Measurements from ENCODE around the gene PTBP3.

DNA sequence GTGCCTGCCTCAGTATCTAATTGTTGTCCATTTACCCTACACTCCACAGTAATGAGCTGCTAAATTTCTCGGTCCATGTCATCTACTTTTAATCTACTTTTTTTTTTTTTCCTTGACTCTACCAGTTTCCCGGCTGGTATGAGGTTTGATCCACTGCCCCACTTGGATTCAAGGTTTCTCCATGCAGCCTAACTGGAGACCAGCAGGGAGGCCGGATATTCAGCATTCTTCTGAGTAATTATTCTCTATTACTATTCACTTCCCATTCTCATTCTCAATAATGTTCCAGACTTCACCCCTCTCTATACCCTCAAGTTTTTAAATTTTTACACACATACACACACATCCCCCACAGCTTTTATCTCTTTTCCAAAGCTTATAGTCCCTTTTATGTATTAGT lies 107.3 kb downstream of the PTBP3 start:
- TF ChIP-seq, protein P1, sequence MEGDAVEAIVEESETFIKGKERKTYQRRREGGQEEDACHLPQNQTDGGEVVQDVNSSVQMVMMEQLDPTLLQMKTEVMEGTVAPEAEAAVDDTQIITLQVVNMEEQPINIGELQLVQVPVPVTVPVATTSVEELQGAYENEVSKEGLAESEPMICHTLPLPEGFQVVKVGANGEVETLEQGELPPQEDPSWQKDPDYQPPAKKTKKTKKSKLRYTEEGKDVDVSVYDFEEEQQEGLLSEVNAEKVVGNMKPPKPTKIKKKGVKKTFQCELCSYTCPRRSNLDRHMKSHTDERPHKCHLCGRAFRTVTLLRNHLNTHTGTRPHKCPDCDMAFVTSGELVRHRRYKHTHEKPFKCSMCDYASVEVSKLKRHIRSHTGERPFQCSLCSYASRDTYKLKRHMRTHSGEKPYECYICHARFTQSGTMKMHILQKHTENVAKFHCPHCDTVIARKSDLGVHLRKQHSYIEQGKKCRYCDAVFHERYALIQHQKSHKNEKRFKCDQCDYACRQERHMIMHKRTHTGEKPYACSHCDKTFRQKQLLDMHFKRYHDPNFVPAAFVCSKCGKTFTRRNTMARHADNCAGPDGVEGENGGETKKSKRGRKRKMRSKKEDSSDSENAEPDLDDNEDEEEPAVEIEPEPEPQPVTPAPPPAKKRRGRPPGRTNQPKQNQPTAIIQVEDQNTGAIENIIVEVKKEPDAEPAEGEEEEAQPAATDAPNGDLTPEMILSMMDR (IDR thresholded peaks at IDR 0.05; ENCODE audit: low read length): no peak
- TF ChIP-seq EZH2 (IDR thresholded peaks at IDR 0.05; ENCODE audit: borderline replicate concordance, low read length): no peak
